Stomach (tissue), 9 donors: ENCODE measurements around the gene CARS1. TPM values are rescaled to one million over a fixed set of nuclear protein-coding genes. Genes with fewer than 3 reads are reported as not detected.

Experiments
- DNase-seq, 2 donors: peaks; one replicate each; pipeline versions ENCODE4 v3.0.0 to v3.0.0-alpha.2; 2013 to 2019
- H3K27ac ChIP-seq, 5 donors: fragments of 200-600 bp in 4 of 5; sonication (generic) in 4 of 5; one replicate each; pipeline ENCODE4 v1.5.1; 2013 to 2019; ENCODE audit warnings: mild to moderate bottlenecking in 1 of 5, moderate library complexity in 1 of 5
- H3K27me3 ChIP-seq, 3 donors: fragments of 200-600 bp; sonication (generic); one replicate each; pipeline ENCODE4 v1.5.1; 2017 to 2019; ENCODE audit warnings: mixed run types in 1 of 3
- H3K36me3 ChIP-seq, 4 donors: fragments of 200-600 bp; sonication (generic); 1 replicate in 3 of 4; 2 replicates in 1 of 4; pipeline ENCODE4 v1.5.1; 2016 to 2019
- H3K4me1 ChIP-seq, 4 donors: fragments of 200-600 bp; sonication (generic); one replicate each; pipeline ENCODE4 v1.5.1; 2016 to 2019
- H3K4me3 ChIP-seq, 4 donors: fragments of 200-600 bp; sonication (generic) in 3 of 4; one replicate each; pipeline ENCODE4 v1.5.1; 2016 to 2019; ENCODE audit warnings: mild to moderate bottlenecking in 1 of 4
- H3K9me3 ChIP-seq, 4 donors: fragments of 200-600 bp; sonication (generic); one replicate each; pipeline ENCODE4 v1.5.1; 2016 to 2019
- EP300 ChIP-seq: sonication (generic); formaldehyde crosslinking; IDR thresholded peaks from one replicate; pipeline ENCODE4 v1.6.1; 2017; ENCODE audit warnings: antibody characterized with exemption
- POLR2A ChIP-seq, 4 donors: fragments of 450-650 bp; IDR thresholded peaks; one replicate each; pipeline ENCODE4 v1.6.1; 2016; ENCODE audit warnings: antibody characterized with exemption in 4 of 4, control low read depth in 2 of 4, mild to moderate bottlenecking in 1 of 4, moderate library complexity in 1 of 4
- POLR2AphosphoS5 ChIP-seq, 3 donors: sonication (generic); formaldehyde crosslinking; IDR thresholded peaks; one replicate each; pipeline ENCODE4 v1.6.1; 2016; ENCODE audit warnings: antibody characterized with exemption in 3 of 3
- WGBS, 5 donors: extraction: QIAGEN DNeasy Blood & Tissue Kit in 3 of 5; methylation state at CpG; one replicate each; pipeline versions ENCODE4 v1.1.5 to v1.1.7; 2013 to 2018; 5-methylcytosine and 5-hydroxymethylcytosine counted together
- intact Hi-C: fragments of 100-400 bp; cut with DNase I; formaldehyde crosslinking; loops from one replicate; pipeline ENCODE4 v1.15.1; 2023; ENCODE audit warnings: low total_unique reads
- polyA plus RNA-seq, 3 donors: library from polyadenylated mRNA; stranded (reverse); fragments of 200-250 nt; gene quantifications; one replicate each; pipeline ENCODE4 v1.2.3, GENCODE V29; 2013
- total RNA-seq, 5 donors: library from RNA; depleted of rRNA; stranded (reverse); fragments of >200 nt; gene quantifications; one replicate each; pipeline versions ENCODE4 v1.1.0 to v1.2.3, GENCODE V29; 2014 to 2016
- TF ChIP-seq, protein P1 (sequence below), 7 experiments: fragments of 450-650 bp in 4 of 7; fragments of 200-600 bp in 3 of 7; sonication (generic) in 3 of 7; IDR thresholded peaks; one replicate each; pipeline ENCODE4 v1.5.1; 2016 to 2019; ENCODE audit warnings: antibody characterized with exemption in 7 of 7, control low read depth in 2 of 7, mild to moderate bottlenecking in 1 of 7
- donor health status: healthy with polysubstance abuse.
- donor health status: Bipolar disorder and iron deficiency.
- donor health status: healthy.

The CARS1 gene
- total and polyA plus RNA-seq, 8 donors: 25.2 to 54.2 (median 41.8) TPM

DNA sequence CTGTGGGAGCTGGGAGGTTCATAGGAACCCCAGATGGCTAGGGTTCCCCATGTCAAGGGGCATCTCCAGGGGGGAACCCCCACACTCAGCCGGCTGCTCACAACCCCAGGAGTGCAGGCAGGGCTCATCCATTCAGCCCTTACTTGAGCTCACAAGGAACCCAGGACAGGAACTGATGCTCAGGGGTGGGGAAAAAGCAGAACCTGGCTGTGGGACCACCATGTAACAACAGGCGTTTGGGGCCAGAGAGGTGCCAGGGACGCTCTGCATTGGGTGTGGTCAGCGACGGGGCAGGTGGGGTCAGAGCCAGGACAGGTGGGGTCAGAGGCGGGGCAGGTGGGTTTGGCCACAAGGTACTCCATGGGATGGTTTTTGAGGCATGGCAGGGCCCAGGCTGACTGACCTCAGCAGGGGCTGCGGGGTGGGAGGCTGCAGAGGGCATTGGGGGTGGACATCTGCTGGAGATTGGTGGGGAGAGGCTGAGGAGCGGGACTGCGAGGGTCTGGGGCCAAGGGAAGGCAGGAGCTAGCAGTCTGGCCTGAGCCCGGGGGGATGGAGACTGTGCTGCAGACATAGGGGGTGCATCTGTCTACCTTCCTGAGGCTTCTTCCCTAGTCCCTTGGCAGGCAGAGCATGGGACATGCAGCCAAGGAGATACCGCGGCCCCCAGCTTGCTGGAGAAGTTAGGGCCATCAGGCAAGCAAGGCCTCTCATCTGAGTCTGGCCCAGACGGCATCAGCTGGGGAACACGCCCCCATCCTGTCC lies 34.0 kb upstream of the CARS1 start:
- no peak for DNase-seq
- Histone ChIP-seq H3K9me3 (no peaks in the 10 kb centered on the region), H3K27ac (no peak overlapping the region), H3K4me1 (peaks cover 0 to 15% (median 7%) of the 10 kb centered on the region in 4 donors), H3K36me3 (peaks cover 11 to 74% (median 54%) of the 10 kb centered on the region in 4 donors), H3K4me3 (no peak overlapping the region), H3K27me3 (no peaks in the 10 kb centered on the region)
- intact Hi-C loops: loop anchor here (5.0 kb wide), 1 partner anchor 54 kb away; no protein-coding TSS in a partner anchor
- 61 to 75% (median 68%) methylated on average over 9 to 14 of the region's 14 CpGs for WGBS, 5 donors
- TF ChIP-seq POLR2AphosphoS5 (IDR thresholded peaks at IDR 0.05): no peak
- no peak for TF ChIP-seq POLR2A (IDR thresholded peaks at IDR 0.05)
- TF ChIP-seq, protein P1, sequence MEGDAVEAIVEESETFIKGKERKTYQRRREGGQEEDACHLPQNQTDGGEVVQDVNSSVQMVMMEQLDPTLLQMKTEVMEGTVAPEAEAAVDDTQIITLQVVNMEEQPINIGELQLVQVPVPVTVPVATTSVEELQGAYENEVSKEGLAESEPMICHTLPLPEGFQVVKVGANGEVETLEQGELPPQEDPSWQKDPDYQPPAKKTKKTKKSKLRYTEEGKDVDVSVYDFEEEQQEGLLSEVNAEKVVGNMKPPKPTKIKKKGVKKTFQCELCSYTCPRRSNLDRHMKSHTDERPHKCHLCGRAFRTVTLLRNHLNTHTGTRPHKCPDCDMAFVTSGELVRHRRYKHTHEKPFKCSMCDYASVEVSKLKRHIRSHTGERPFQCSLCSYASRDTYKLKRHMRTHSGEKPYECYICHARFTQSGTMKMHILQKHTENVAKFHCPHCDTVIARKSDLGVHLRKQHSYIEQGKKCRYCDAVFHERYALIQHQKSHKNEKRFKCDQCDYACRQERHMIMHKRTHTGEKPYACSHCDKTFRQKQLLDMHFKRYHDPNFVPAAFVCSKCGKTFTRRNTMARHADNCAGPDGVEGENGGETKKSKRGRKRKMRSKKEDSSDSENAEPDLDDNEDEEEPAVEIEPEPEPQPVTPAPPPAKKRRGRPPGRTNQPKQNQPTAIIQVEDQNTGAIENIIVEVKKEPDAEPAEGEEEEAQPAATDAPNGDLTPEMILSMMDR (IDR thresholded peaks at IDR 0.05): no peak
- TF ChIP-seq EP300: no peak

DNA sequence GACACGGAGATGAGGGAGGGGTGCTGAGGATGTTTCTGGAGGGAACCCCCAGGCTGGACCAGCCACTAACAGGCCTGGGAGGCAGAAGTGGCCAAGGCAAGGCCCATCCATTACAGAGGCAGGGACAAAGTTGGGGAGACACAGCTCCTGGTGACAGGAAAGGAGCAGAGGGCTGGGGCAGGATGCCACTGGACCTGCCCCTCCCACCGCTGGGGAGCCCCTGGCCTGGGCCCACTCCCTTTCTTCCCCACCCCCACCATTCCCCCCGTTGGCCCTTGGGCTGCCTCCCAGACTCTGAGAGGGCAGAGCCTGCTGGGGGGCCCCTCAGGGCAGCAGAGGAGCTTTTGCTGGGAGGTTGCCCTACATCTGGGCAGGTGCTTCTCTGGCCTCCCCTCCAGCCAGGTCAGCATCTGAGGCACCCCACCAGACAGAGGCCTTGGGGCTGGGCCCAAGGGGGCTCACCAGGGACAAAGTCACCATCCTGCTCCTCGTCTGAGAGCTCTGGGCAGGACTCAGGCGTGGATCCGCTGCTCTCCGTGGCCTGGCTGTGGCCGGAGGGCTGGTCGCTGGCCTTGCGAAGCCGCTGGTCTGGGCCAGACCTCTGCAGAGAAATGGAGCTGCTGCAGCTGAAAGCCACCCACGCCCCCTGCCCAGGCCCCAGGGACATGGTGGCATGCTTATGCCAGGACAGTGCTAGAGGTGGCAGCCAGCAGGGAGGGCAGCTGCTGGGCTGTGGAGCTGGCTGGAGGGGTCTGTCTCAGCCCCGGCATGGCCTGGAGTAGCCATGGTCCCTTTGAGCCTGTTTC lies 33.1 kb upstream of the CARS1 start:
- 83 to 100% (median 90%) methylated on average over 3 to 13 of the region's 13 CpGs for whole genome bisulfite sequencing, 5 donors
- peaks cover 0 to 12% (median 7%) of the 10 kb centered on the region in 4 donors for H3K4me1 ChIP-seq

DNA sequence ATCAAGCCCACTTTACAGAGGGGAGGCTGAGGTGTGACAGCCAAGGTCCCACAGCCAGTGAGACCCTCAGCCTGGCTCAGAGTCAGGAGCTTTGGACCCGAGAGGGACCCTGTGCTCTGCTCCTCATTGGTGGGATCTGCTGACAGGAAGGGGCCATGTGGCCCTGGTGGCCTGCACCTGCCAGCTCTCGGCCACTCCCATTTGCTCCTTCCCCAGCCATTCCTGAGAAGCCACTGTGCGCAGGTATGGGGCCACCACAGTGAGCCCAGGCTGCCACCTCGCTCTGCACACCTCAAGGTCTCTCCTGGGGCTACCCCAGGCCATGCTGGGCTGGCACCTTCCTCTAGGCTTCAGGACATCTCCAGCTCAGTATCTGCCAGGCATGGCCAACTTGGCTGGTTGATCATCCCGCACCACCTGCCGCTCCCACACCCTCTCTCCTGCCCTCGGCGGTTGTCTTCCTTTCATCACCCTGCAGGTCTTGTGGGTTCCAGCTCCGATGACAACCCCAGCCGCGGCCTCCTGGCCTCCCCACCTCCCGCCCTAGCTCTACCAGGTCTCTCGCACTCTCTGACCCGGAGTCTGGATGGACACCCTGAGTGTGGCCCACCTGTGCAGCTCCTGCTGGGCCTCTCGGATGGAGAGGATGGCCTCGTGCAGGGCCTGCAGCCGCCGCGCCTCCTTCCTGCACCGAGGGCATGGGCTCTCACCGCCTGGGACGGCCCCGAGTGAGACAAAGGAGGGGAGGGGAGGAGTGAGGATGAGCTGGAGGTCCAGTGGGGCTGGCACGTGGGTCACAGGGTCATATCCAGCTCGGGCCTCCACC lies 32.2 kb upstream of the CARS1 start:
- Histone ChIP-seq H3K27ac (no peak overlapping the region), H3K27me3 (no peaks in the 10 kb centered on the region), H3K36me3 (peaks cover 11 to 66% (median 48%) of the 10 kb centered on the region in 4 donors), H3K4me3 (no peak overlapping the region), H3K4me1 (peaks cover 0 to 8% (median 7%) of the 10 kb centered on the region in 4 donors), H3K9me3 (no peaks in the 10 kb centered on the region)
- DNase-seq: no peak
- WGBS, 5 donors: 86 to 91% (median 89%) methylated on average over 20 to 25 of the region's 25 CpGs
- TF ChIP-seq POLR2A (IDR thresholded peaks at IDR 0.05) (no peak), POLR2AphosphoS5 (IDR thresholded peaks at IDR 0.05) (no peak)
- TF ChIP-seq, protein P1 (IDR thresholded peaks at IDR 0.05): no peak
- intact Hi-C loops: loop anchor here (5.0 kb wide), 1 partner anchor 52 kb away; no protein-coding TSS in a partner anchor

More for the DNA sequence above, 33.1 kb upstream of the CARS1 start:
- no peak overlapping the region for H3K27ac ChIP-seq
- peaks cover 11 to 69% (median 54%) of the 10 kb centered on the region in 4 donors for H3K36me3 ChIP-seq
- H3K27me3 ChIP-seq: no peaks in the 10 kb centered on the region
- TF ChIP-seq, protein P1 (IDR thresholded peaks at IDR 0.05): no peak
- no peak for TF ChIP-seq POLR2A (IDR thresholded peaks at IDR 0.05)
- TF ChIP-seq EP300: no peak
- TF ChIP-seq POLR2AphosphoS5 (IDR thresholded peaks at IDR 0.05): no peak
- intact Hi-C loops: loop anchor here (5.0 kb wide), 1 partner anchor 53 kb away; no protein-coding TSS in a partner anchor
- H3K9me3 ChIP-seq: no peaks in the 10 kb centered on the region
- H3K4me3 ChIP-seq: no peak overlapping the region
- DNase-seq: no peak

DNA sequence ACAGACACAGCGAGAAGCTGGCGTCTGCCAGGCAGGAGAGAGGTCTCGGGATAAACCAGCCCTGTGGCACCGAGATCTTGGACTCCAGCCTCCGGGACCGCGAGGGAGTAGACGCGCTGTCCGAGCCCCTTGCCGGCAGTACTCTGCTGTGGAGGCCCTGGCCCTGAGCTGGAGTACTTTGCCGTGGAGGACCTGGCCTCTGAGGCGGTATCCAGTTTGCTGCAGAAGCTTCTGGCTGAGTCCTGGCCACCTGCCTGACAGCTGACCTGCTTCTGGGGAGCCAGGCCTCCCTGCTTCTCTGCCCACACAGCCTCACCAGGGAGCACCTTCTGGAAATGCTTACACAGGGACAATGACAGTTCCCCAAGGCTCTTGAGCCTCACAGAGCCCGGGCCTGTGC lies 31.6 kb upstream of the CARS1 start:
- Histone ChIP-seq H3K36me3 (peaks cover 11 to 60% (median 43%) of the 10 kb centered on the region in 4 donors), H3K9me3 (no peaks in the 10 kb centered on the region), H3K27ac (no peak overlapping the region), H3K4me3 (no peak overlapping the region), H3K27me3 (no peaks in the 10 kb centered on the region), H3K4me1 (peaks cover 0 to 8% (median 7%) of the 10 kb centered on the region in 4 donors)
- WGBS, 5 donors: 80 to 96% (median 90%) methylated on average over 14 of the region's 14 CpGs
- DNase-seq: no peak
- intact Hi-C loops: no loop called here
- TF ChIP-seq POLR2AphosphoS5 (IDR thresholded peaks at IDR 0.05): no peak
- TF ChIP-seq, protein P1 (IDR thresholded peaks at IDR 0.05): no peak
- no peak for TF ChIP-seq POLR2A (IDR thresholded peaks at IDR 0.05)
- no peak for TF ChIP-seq EP300
